ENCODE data around the gene MPHOSPH10. TPM values are rescaled to one million over a fixed set of nuclear protein-coding genes. Genes with fewer than 3 reads are reported as not detected.
"Not testable (repeated sequence)": the region's sequence is repeated elsewhere in the genome, so short reads cannot be mapped to it uniquely, and the experiment has no call there.

Gene MPHOSPH10
- total RNA-seq, 1 donor from 2014 or later, result 27.9 TPM

DNA sequence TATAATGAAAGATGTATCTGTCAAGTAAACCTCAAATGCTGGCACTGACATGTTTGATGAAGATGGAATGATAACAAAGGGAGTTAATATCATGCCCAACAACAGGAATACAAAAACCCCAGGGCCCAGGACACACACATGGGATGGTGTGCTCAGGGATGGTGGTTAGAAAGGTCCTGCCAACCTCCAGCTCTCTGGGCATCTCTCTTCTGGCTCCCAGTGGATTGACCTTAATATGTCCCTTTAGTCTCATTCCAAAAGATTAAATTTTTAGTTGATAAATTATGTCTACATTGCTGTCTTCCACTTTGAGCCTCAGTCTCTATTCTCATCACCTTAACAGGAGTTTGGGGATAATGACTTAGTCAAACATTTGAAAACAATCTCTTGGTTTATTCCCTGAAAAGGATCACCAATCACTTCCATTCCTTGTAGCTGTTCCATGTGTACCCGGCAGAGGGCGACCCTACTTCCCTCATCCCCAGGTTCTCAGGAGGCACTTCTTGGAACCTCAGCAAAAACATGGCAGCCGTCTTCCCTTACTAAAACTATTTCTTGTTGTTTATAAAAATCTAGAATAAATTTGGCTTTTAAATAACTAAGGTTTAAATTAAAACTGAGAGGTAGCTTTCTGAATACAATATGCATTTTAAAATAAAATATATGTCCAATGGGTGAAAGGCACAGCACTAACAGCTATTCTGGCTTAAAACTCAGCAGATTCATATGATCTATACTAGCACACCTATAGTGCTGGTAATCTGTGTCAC, 30.1 kb upstream of the MPHOSPH10 start:
- intact Hi-C loops (cut with DNase I), result no loop called here
- H3K36me3 ChIP-seq, result no peaks in the 10 kb centered on the region
- H3K4me1 ChIP-seq, result no peaks in the 10 kb centered on the region
- H3K4me3 ChIP-seq, result no peak overlapping the region
- TF ChIP-seq, protein P1, sequence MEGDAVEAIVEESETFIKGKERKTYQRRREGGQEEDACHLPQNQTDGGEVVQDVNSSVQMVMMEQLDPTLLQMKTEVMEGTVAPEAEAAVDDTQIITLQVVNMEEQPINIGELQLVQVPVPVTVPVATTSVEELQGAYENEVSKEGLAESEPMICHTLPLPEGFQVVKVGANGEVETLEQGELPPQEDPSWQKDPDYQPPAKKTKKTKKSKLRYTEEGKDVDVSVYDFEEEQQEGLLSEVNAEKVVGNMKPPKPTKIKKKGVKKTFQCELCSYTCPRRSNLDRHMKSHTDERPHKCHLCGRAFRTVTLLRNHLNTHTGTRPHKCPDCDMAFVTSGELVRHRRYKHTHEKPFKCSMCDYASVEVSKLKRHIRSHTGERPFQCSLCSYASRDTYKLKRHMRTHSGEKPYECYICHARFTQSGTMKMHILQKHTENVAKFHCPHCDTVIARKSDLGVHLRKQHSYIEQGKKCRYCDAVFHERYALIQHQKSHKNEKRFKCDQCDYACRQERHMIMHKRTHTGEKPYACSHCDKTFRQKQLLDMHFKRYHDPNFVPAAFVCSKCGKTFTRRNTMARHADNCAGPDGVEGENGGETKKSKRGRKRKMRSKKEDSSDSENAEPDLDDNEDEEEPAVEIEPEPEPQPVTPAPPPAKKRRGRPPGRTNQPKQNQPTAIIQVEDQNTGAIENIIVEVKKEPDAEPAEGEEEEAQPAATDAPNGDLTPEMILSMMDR (IDR thresholded peaks at IDR 0.05), result peak; percentile 81
- H3K9me3 ChIP-seq, result no peaks in the 10 kb centered on the region
- peaks cover 7% of the 10 kb centered on the region for H3K27me3 ChIP-seq
- peak; percentile 71 for DNase-seq
- peak; percentile 96 for ATAC-seq
- no peak overlapping the region for H3K27ac ChIP-seq

DNA sequence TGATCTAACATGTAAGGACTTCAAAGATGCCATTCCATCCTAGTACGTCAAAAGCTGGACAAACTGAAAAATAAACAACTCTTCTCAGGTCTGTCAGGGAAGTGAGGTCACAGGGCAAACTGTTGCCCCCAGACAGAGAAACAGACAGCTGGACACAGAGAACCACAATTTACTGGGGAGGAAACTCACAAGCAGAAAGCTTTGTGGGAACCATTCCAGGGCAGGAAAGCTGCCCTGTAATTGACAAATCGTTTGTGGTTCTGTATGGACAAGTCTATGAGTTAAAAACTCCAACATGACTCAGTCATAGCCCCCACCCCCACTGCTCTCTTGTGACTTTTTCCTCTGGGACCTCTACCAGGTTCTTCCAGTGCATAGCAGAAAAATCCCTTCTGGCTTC, 28.8 kb upstream of the MPHOSPH10 start:
- intact Hi-C loops (cut with DNase I), result no loop called here
- Histone ChIP-seq H3K36me3 (no peaks in the 10 kb centered on the region), H3K4me3 (no peak overlapping the region), H3K4me1 (no peaks in the 10 kb centered on the region), H3K27me3 (peaks cover 7% of the 10 kb centered on the region), H3K27ac (no peak overlapping the region), H3K9me3 (no peaks in the 10 kb centered on the region)
- DNase-seq, result no peak
- no peak for ATAC-seq
- TF ChIP-seq, protein P1 (IDR thresholded peaks at IDR 0.05), result no peak

DNA sequence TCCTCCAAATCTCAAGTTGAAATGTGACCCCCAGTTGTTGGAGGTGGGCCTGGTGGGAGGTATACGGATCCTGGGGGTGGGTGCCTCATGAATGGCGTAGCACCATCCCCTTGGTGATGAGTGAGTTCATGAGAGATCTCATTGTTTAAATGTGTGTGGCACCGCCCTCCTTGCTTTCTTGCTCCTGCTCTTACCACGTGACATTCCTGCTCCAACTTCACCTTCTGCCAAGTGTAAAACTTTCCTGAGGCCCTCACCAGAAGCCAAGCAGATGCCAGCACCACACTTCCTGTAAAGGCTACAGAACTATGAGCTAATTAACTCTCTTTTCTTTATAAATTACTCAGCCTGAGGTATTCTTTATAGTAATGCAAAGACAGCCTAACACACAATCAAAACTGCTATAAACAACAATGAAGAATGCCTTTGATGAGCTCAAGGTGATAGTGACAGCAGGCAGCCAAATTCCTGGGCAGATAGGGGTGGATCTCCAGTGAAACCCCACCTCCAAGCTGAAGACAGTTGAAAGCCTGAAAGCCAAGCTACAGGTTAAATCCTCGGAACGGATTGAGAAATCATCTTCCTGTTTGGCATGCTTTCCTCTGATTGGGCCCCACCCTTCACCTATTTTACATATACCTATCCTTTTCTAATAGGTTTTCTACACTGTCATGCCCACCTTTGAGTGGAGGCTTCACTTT, 27.3 kb upstream of the MPHOSPH10 start:
- Histone ChIP-seq H3K4me1 (no peaks in the 10 kb centered on the region), H3K27me3 (peaks cover under 1% of the 10 kb centered on the region), H3K9me3 (no peaks in the 10 kb centered on the region), H3K36me3 (peaks cover 8% of the 10 kb centered on the region), H3K27ac (no peak overlapping the region), H3K4me3 (no peak overlapping the region)
- intact Hi-C loops (cut with DNase I), result no loop called here
- TF ChIP-seq, protein P1 (IDR thresholded peaks at IDR 0.05), result no peak
- DNase-seq (no peak), ATAC-seq (no peak)

DNA sequence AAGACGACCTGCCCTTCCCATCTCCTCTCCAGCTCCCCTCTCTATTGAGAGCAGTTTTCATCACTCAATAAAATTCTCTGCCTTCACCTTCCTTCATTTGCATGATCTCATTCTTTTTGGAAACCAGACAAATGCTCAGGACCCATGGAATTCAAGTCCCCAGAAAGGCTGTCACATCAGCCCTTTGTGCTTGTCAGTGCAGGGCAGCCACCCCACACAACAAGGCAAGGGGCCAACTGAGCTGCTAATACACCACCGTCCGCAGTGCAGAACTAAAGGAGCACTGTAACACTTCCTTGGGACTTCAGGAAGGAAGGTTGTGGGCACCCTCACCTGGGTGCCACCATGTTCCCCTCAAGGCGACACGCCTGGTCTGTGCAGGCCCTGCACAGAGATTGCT, 26.6 kb upstream of the MPHOSPH10 start:
- ATAC-seq (no peak), DNase-seq (no peak)
- no peaks in the 10 kb centered on the region for H3K27me3 ChIP-seq
- no peaks in the 10 kb centered on the region for H3K9me3 ChIP-seq
- no peak overlapping the region for H3K4me3 ChIP-seq
- TF ChIP-seq, protein P1 (IDR thresholded peaks at IDR 0.05), result no peak
- peaks cover 12% of the 10 kb centered on the region for H3K36me3 ChIP-seq
- intact Hi-C loops (cut with DNase I), result no loop called here
- no peaks in the 10 kb centered on the region for H3K4me1 ChIP-seq
- no peak overlapping the region for H3K27ac ChIP-seq

DNA sequence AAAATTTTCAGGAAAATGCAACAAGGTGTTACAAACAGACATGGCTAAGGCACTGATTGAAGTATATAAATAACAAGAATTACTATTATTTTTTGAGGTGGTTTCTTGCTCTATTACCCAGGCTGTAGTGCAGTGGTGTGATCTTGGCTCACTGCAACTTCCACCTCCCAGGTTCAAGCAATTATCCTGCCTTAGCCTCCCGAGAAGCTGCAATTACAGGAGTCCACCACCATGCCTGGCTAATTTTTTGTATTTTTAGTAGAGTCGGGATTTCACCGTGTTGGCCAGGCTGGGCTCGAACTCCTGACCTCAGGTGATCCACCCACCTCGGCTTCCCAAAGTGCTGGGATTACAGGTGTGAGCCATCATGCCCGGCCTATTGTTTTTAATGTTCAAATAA, 24.0 kb upstream of the MPHOSPH10 start:
- DNase-seq; H3K4me1 ChIP-seq; H3K27ac ChIP-seq; intact Hi-C loops (cut with DNase I); H3K9me3 ChIP-seq; ATAC-seq; H3K4me3 ChIP-seq; H3K27me3 ChIP-seq: not testable (repeated sequence)
- peaks cover 24% of the 10 kb centered on the region for H3K36me3 ChIP-seq

DNA sequence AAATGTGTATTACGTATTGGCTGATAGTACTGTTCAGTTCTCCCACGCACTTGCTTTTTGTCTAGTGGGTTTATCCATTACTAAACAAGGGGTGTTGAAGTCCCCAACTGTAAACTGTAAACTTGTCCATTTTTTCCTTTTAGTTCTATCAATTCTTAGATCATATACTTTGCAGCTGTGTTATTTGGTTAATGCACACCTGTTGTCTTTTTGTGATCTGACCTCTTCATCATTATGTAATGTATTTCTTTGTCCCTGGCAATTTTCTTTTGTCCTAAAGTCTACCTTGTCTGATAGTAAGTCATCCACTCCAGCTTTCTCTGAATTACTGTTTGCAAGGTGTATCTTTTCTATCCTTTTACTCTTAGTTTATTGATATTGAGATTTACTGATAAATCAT, 22.3 kb upstream of the MPHOSPH10 start:
- no peak for DNase-seq
- H3K36me3 ChIP-seq, result peaks cover 24% of the 10 kb centered on the region
- no peak overlapping the region for H3K27ac ChIP-seq
- H3K27me3 ChIP-seq, result no peaks in the 10 kb centered on the region
- H3K4me3 ChIP-seq, result no peak overlapping the region
- no peak for ATAC-seq
- intact Hi-C loops (cut with DNase I), result no loop called here
- TF ChIP-seq, protein P1 (IDR thresholded peaks at IDR 0.05), result no peak
- no peaks in the 10 kb centered on the region for H3K9me3 ChIP-seq
- no peaks in the 10 kb centered on the region for H3K4me1 ChIP-seq
